Tibial nerve (tissue), 4 donors: ENCODE measurements around the gene NFAT5. TPM values are rescaled to one million over a fixed set of nuclear protein-coding genes. Genes with fewer than 3 reads are reported as not detected.

Source experiments
- DNase-seq, 2 donors: peaks; one replicate each; pipeline ENCODE4 v3.0.0-alpha.2; 2019; ENCODE audit warnings: low spot score in 2 of 2
- H3K27ac ChIP-seq, 4 donors: fragments of 200-600 bp; sonication (generic) in 3 of 4; one replicate each; pipeline ENCODE4 v1.5.1; 2017 to 2019; ENCODE audit warnings: mild to moderate bottlenecking in 1 of 4
- H3K27me3 ChIP-seq, 2 donors: fragments of 200-600 bp; sonication (generic) in 1 of 2; one replicate each; pipeline versions ENCODE4 v1.5.1 to v1.6.0; 2017 to 2019
- H3K36me3 ChIP-seq, 3 donors: fragments of 200-600 bp; sonication (generic); one replicate each; pipeline ENCODE4 v1.5.1; 2018 to 2019
- H3K4me1 ChIP-seq, 4 donors: fragments of 200-600 bp; sonication (generic) in 3 of 4; one replicate each; pipeline ENCODE4 v1.5.1; 2017 to 2019
- H3K4me3 ChIP-seq, 4 donors: fragments of 200-600 bp; sonication (generic) in 3 of 4; one replicate each; pipeline ENCODE4 v1.5.1; 2017 to 2019; ENCODE audit warnings: mild to moderate bottlenecking in 1 of 4, moderate library complexity in 1 of 4
- H3K9me3 ChIP-seq, 4 donors: fragments of 200-600 bp; sonication (generic) in 3 of 4; one replicate each; pipeline ENCODE4 v1.5.1; 2017 to 2019
- CTCF ChIP-seq, 5 experiments: fragments of 200-600 bp in 3 of 5; fragments of 450-650 bp in 2 of 5; sonication (generic) in 3 of 5; IDR thresholded peaks; one replicate each; pipeline ENCODE4 v1.5.1; 2016 to 2019; ENCODE audit warnings: antibody characterized with exemption in 5 of 5, mild to moderate bottlenecking in 3 of 5, moderate library complexity in 2 of 5
- EP300 ChIP-seq, 2 donors: sonication (generic); formaldehyde crosslinking; IDR thresholded peaks; one replicate each; pipeline ENCODE4 v1.6.1; 2017; ENCODE audit warnings: antibody characterized with exemption in 2 of 2, mild to moderate bottlenecking in 1 of 2
- POLR2A ChIP-seq, 2 donors: fragments of 450-650 bp; IDR thresholded peaks; one replicate each; pipeline ENCODE4 v1.6.1; 2017; ENCODE audit warnings: antibody characterized with exemption in 2 of 2, mild to moderate bottlenecking in 2 of 2, moderate library complexity in 2 of 2
- WGBS, 2 donors: methylation state at CpG; one replicate each; pipeline ENCODE4 v1.1.5; 2018; 5-methylcytosine and 5-hydroxymethylcytosine counted together
- total RNA-seq, 4 donors: library from RNA; depleted of rRNA; stranded (reverse); fragments of >200 nt; gene quantifications; one replicate each; pipeline ENCODE4 v1.1.0, GENCODE V29; 2016

Gene NFAT5
- total RNA-seq, 4 donors from 2014 or later = 53.2 to 61.4 (median 57.5) TPM

GRCh38 chr16:69680358-69680757 lies 114.6 kb downstream of the NFAT5 start:
- Histone ChIP-seq H3K27ac (no peak overlapping the region), H3K9me3 (no peaks in the 10 kb centered on the region), H3K36me3 (peaks cover 0 to 77% (median 7%) of the 10 kb centered on the region in 3 donors), H3K4me1 (no peaks in the 10 kb centered on the region), H3K27me3 (no peaks in the 10 kb centered on the region), H3K4me3 (no peak overlapping the region)
- no peak for TF ChIP-seq EP300 (IDR thresholded peaks at IDR 0.05)
- TF ChIP-seq POLR2A (IDR thresholded peaks at IDR 0.05) = no peak
- no peak for TF ChIP-seq CTCF (IDR thresholded peaks at IDR 0.05)
- no peak for DNase-seq

- WGBS, 2 donors = 93 to 97% methylated on average over 2 of the region's 2 CpGs
- TF ChIP-seq CTCF (IDR thresholded peaks at IDR 0.05) (no peak), EP300 (IDR thresholded peaks at IDR 0.05) (no peak), POLR2A (IDR thresholded peaks at IDR 0.05) (no peak)
Measured at GRCh38 chr16:69688589-69688988, 122.8 kb downstream of the NFAT5 start.

GRCh38 chr16:69691980-69692911 lies 126.5 kb downstream of the NFAT5 start:
- no peak for DNase-seq
- TF ChIP-seq EP300 (IDR thresholded peaks at IDR 0.05) (no peak), CTCF (IDR thresholded peaks at IDR 0.05) (no peak), POLR2A (IDR thresholded peaks at IDR 0.05) (no peak)
- Histone ChIP-seq H3K9me3 (no peaks in the 10 kb centered on the region), H3K27ac (peak overlapping the region in 1 of 4 donors; percentile 32), H3K4me3 (no peak overlapping the region), H3K27me3 (no peaks in the 10 kb centered on the region), H3K36me3 (peaks cover 0 to 83% (median 7%) of the 10 kb centered on the region in 3 donors), H3K4me1 (no peaks in the 10 kb centered on the region)
- WGBS, 2 donors = 83 to 91% methylated on average over 4 of the region's 4 CpGs

More at GRCh38 chr16:69688589-69688988, 122.8 kb downstream of the NFAT5 start:
- Histone ChIP-seq H3K36me3 (peaks cover 0 to 70% (median 6%) of the 10 kb centered on the region in 3 donors), H3K9me3 (no peaks in the 10 kb centered on the region), H3K27ac (no peak overlapping the region), H3K27me3 (no peaks in the 10 kb centered on the region), H3K4me3 (no peak overlapping the region), H3K4me1 (no peaks in the 10 kb centered on the region)
- DNase-seq = no peak

GRCh38 chr16:69693916-69694315 lies 128.2 kb downstream of the NFAT5 start:
- Histone ChIP-seq H3K27me3 (no peaks in the 10 kb centered on the region), H3K4me1 (no peaks in the 10 kb centered on the region), H3K27ac (no peak overlapping the region), H3K4me3 (no peak overlapping the region), H3K9me3 (no peaks in the 10 kb centered on the region), H3K36me3 (peaks cover 0 to 80% (median 7%) of the 10 kb centered on the region in 3 donors)
- WGBS, 2 donors = 91 to 98% methylated on average over 2 of the region's 2 CpGs
- TF ChIP-seq CTCF (IDR thresholded peaks at IDR 0.05) (no peak), POLR2A (IDR thresholded peaks at IDR 0.05) (no peak), EP300 (IDR thresholded peaks at IDR 0.05) (no peak)
- no peak for DNase-seq

GRCh38 chr16:69698404-69698803 lies 132.6 kb downstream of the NFAT5 start:
- WGBS, 2 donors = 82 to 85% methylated on average over 3 of the region's 3 CpGs
- no peak for TF ChIP-seq POLR2A (IDR thresholded peaks at IDR 0.05)
- TF ChIP-seq EP300 (IDR thresholded peaks at IDR 0.05) = no peak
- TF ChIP-seq CTCF (IDR thresholded peaks at IDR 0.05) = no peak
- Histone ChIP-seq H3K4me3 (no peak overlapping the region), H3K4me1 (peaks cover 0 to 5% (median 0%) of the 10 kb centered on the region in 4 donors), H3K36me3 (peaks cover 0 to 41% (median 3%) of the 10 kb centered on the region in 3 donors), H3K27me3 (no peaks in the 10 kb centered on the region), H3K27ac (no peak overlapping the region), H3K9me3 (no peaks in the 10 kb centered on the region)
- DNase-seq = no peak
